Activated naive CD4-positive, alpha-beta T cell treated with Interleukin-2 at 50 U/mL for 16 hours (primary cell): ENCODE results near the gene FAM13A.
"Not testable (repeated sequence)": the region's sequence is repeated elsewhere in the genome, so short reads cannot be mapped to it uniquely, and the experiment has no call there.

ENCODE experiments used
- DNase-seq: peaks from one replicate; pipeline ENCODE4 v3.0.0-alpha.2; 2020

Gene FAM13A

GRCh38 chr4:88955580-88956380 is 101.2 kb downstream of the FAM13A start:
- no peak for DNase-seq

- no peak for DNase-seq
Measured at GRCh38 chr4:88953400-88953799, 103.6 kb downstream of the FAM13A start.

GRCh38 chr4:88952081-88952480 is 104.9 kb downstream of the FAM13A start:
- no peak for DNase-seq

GRCh38 chr4:88949605-88950004 is 107.4 kb downstream of the FAM13A start:
- no peak for DNase-seq

GRCh38 chr4:88940506-88940905 is 116.5 kb downstream of the FAM13A start:
- no peak for DNase-seq

GRCh38 chr4:88939697-88940096 is 117.3 kb downstream of the FAM13A start:
- DNase-seq, result no peak

GRCh38 chr4:88938138-88938537 is 118.8 kb downstream of the FAM13A start:
- DNase-seq, result no peak

GRCh38 chr4:88937081-88937480 is 119.9 kb downstream of the FAM13A start:
- no peak for DNase-seq

- no peak for DNase-seq
Measured at GRCh38 chr4:88933414-88934160, 123.4 kb downstream of the FAM13A start.

GRCh38 chr4:88928852-88929251 is 128.1 kb downstream of the FAM13A start:
- no peak for DNase-seq

GRCh38 chr4:88927420-88927819 is 129.6 kb downstream of the FAM13A start:
- no peak for DNase-seq

GRCh38 chr4:88919056-88919455 is 137.9 kb downstream of the FAM13A start:
- DNase-seq, result no peak

GRCh38 chr4:88913181-88913580 is 143.8 kb downstream of the FAM13A start:
- not testable (repeated sequence) for DNase-seq

- DNase-seq, result no peak
Measured at GRCh38 chr4:88911246-88912212, 145.5 kb downstream of the FAM13A start.

- DNase-seq, result no peak
Measured at GRCh38 chr4:88910101-88910500, 146.9 kb downstream of the FAM13A start.

GRCh38 chr4:88908521-88908920 is 148.5 kb downstream of the FAM13A start:
- DNase-seq, result no peak

GRCh38 chr4:88908003-88908402 is 149.0 kb downstream of the FAM13A start:
- DNase-seq, result no peak

- DNase-seq, result no peak
Measured at GRCh38 chr4:88907478-88907877, 149.5 kb downstream of the FAM13A start.

GRCh38 chr4:88904240-88904639 is 152.7 kb downstream of the FAM13A start:
- not testable (repeated sequence) for DNase-seq

- DNase-seq, result no peak
Measured at GRCh38 chr4:88900432-88900831, 156.6 kb downstream of the FAM13A start.

- no peak for DNase-seq
Measured at GRCh38 chr4:88897752-88898151, 159.2 kb downstream of the FAM13A start.

GRCh38 chr4:88897180-88897579 is 159.8 kb downstream of the FAM13A start:
- no peak for DNase-seq

- DNase-seq, result no peak
Measured at GRCh38 chr4:88893961-88894360, 163.0 kb downstream of the FAM13A start.
